Pancreas (tissue), 10 donors: ENCODE data around the gene NELFB. TPM values are rescaled to one million over a fixed set of nuclear protein-coding genes. Genes with fewer than 3 reads are reported as not detected.

Experiments used
- ATAC-seq, 4 donors: fragments of 200-7000 bp; cut with Tn5 transposase; one replicate each; pipeline versions ENCODE4 v1.8.0 to v1.9.1; 2020; ENCODE audit warnings: mild to moderate bottlenecking in 4 of 4, moderate library complexity in 4 of 4
- DNase-seq, 6 donors: peaks; one replicate each; pipeline ENCODE4 v3.0.0-alpha.2; 2020
- FAIRE-seq: peaks from 2 replicates; lab custom pipeline; 2012; peaks lifted over from hg19 to GRCh38; lab: Jason Lieb, UNC
- H3K27ac ChIP-seq, 4 donors: fragments of 200-600 bp; sonication (generic); 1 replicate in 3 of 4; 2 replicates in 1 of 4; pipeline versions ENCODE4 v1.5.0 to v1.8.0; 2020
- H3K27me3 ChIP-seq, 4 donors: fragments of 200-600 bp; one replicate each; pipeline ENCODE4 v1.8.0; 2021
- H3K36me3 ChIP-seq, 3 donors: fragments of 200-600 bp; sonication (generic) in 1 of 3; one replicate each; pipeline versions ENCODE4 v1.5.0 to v1.8.0; 2020 to 2021
- H3K4me1 ChIP-seq, 3 donors: fragments of 200-600 bp; one replicate each; pipeline ENCODE4 v1.8.0; 2021
- H3K4me3 ChIP-seq, 4 donors: fragments of 200-600 bp; sonication (generic) in 2 of 4; one replicate each; pipeline versions ENCODE4 v1.5.0 to v1.8.0; 2020 to 2021
- H3K9me3 ChIP-seq, 4 donors: fragments of 200-600 bp; one replicate each; pipeline ENCODE4 v1.8.0; 2021
- CTCF ChIP-seq, 4 donors: fragments of 200-600 bp; sonication (generic) in 3 of 4; IDR thresholded peaks; one replicate each; pipeline versions ENCODE4 v1.5.0 to v1.8.0; 2021; ENCODE audit warnings: antibody characterized with exemption in 4 of 4
- WGBS, 2 donors: extraction: QIAGEN DNeasy Blood & Tissue Kit; methylation state at CpG; one replicate each; pipeline ENCODE4 v1.1.7; 2013; 5-methylcytosine and 5-hydroxymethylcytosine counted together
- intact Hi-C, 3 donors: fragments of 100-400 bp; cut with DNase I; formaldehyde crosslinking; loops; one replicate each; pipeline versions ENCODE4 v1.11.1 to v1.14.2; 2022
- polyA plus RNA-seq, 2 donors: library from polyadenylated mRNA; stranded (reverse); fragments of 200-250 nt; gene quantifications; one replicate each; pipeline ENCODE4 v1.2.3, GENCODE V29; 2013
- total RNA-seq, 6 donors: library from RNA; stranded (reverse); fragmentation: NEBNext Ultra II Directional in 4 of 6; extraction: Animal tissue kit (Norgen Biotek cat#: 25700) in 4 of 6; gene quantifications; one replicate each; pipeline versions ENCODE4 v1.2.1 to v1.2.4, GENCODE V29; 2021 to 2023
- donor health status: healthy with polysubstance abuse.
- donor health status: DM: no; HTN: no; CAD: no; lungs with moderate emphysema.
- donor health status: DM: no; HTN: no; CAD: no.
- donor health status: control.
- donor health status: control.
- donor health status: Bipolar disorder and iron deficiency.
- donor health status: DM: yes; HTN: yes; CAD: no.
- donor health status: DM: no; HTN: no; CAD: no.
- donor health status: DM: no; HTN: no; CAD: no.
- donor health status: DM: yes; HTN: yes; CAD: no.

The NELFB gene
- total and polyA plus RNA-seq, 8 donors, result 22.3 to 34.2 (median 29.5) TPM

DNA sequence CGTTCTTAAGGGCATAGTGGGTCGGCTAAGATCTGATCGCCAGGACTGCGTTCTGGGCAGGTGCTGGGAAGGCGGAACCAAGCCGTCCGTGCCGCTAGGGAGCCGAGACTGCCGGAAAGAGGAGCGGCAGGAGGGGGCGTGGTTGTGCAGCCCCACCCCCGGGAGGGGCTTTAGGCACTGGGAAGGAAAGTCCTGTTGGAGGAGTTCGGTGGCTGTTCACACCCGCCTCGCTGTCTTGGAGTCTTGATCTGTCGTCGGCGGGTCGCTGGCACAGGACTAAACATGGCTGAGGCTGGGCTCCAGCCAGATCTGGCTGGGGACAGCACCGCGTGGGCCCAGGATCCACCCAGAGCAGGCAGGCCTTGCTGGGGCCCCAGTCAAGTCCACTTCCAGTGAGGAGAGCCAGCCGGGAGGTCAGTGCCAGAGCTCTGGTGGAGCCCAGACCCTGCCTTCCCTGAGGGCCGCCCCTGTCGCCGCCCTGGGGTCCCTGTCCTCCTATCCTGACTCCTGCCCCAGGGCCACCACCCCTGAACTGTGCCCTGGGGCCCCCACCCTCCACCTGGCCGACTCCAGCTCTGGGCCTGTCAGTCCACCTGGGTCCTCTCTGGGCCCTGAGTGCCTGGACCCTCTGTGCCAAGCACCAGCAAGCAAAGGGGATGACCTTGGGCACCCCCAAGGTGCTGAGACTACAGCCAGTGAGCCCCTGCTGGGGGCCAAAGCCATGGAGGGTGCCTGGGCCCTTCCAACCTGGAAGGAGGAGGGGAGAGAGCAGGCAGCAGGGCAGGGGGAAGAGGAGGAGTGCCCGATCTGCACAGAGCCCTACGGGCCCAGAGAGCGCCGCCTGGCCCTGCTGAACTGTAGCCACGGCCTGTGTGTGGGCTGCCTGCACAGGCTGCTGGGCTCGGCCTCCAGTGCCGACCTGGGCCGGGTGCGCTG is 37.6 kb upstream of the NELFB start:
- TF ChIP-seq CTCF (IDR thresholded peaks at IDR 0.05), result no peak
- no peak for FAIRE-seq
- Histone ChIP-seq H3K9me3 (no peaks in the 10 kb centered on the region), H3K4me1 (peaks cover under 1 to 5% (median 2%) of the 10 kb centered on the region in 3 donors), H3K4me3 (peak overlapping the region; percentile 18 to 50 (median 34)), H3K27me3 (no peaks in the 10 kb centered on the region), H3K27ac (peak overlapping the region; percentile 70 to 76 (median 72)), H3K36me3 (no peaks in the 10 kb centered on the region)
- peak; percentile 84 to 96 (median 90) for DNase-seq
- ATAC-seq, result peak; percentile 66 to 84 (median 79)
- WGBS, 2 donors, result 41 to 56% methylated on average over 34 to 36 of the region's 36 CpGs
- intact Hi-C loops, result no loop called here

GRCh38 chr9:137218212-137218753 is 36.8 kb upstream of the NELFB start:
- H3K27me3 ChIP-seq, result no peaks in the 10 kb centered on the region
- FAIRE-seq (no peak), ATAC-seq (peak in 1 of 4 donors; percentile 6), DNase-seq (peak in 1 of 6 donors; percentile 57)
- H3K27ac ChIP-seq, result peak overlapping the region; percentile 70 to 76 (median 72)
- no peaks in the 10 kb centered on the region for H3K36me3 ChIP-seq
- TF ChIP-seq CTCF (IDR thresholded peaks at IDR 0.05), result no peak
- WGBS, 2 donors, result 68 to 71% methylated on average over 18 to 30 of the region's 30 CpGs
- no peaks in the 10 kb centered on the region for H3K9me3 ChIP-seq
- peak overlapping the region; percentile 7 to 50 (median 34) for H3K4me3 ChIP-seq
- peaks cover 6 to 12% (median 7%) of the 10 kb centered on the region in 3 donors for H3K4me1 ChIP-seq
- intact Hi-C loops, result no loop called here

DNA sequence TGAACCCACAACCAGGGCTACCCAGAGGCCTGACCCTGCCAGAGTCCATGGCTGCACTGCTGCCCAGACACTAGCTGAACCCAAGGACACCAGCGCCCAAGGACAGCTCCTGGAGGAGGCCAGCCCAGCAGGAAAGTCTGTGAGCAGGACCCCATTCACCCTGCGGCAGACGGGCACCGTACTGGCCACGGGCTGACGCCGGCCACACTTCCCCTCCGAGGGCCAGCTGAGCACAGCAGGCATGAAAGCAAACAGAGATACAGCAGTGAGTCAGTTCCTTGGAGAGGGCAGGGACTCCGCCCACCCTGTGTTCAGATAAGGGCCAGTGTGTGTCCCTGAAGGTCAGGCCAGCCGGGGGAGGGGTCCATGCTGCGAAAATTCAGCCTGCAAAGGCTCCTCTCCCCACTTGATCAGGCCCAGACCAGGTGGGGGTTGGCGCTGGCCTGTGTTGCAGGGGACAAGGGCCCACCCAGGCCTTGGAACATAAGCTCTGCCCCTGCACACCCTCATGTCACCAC is 36.3 kb upstream of the NELFB start:
- Histone ChIP-seq H3K4me1 (peaks cover 6 to 12% (median 7%) of the 10 kb centered on the region in 3 donors), H3K27ac (peak overlapping the region; percentile 70 to 76 (median 72)), H3K27me3 (no peaks in the 10 kb centered on the region), H3K36me3 (no peaks in the 10 kb centered on the region), H3K9me3 (no peaks in the 10 kb centered on the region), H3K4me3 (peak overlapping the region in 2 of 4 donors; percentile 46 to 50)
- TF ChIP-seq CTCF (IDR thresholded peaks at IDR 0.05), result no peak
- DNase-seq, result peak in 4 of 6 donors; percentile 81 to 89 (median 88)
- ATAC-seq, result peak; percentile 54 to 66 (median 63)
- FAIRE-seq, result no peak
- 27% methylated on average over 12 of the region's 12 CpGs for WGBS, 2 donors
- intact Hi-C loops, result no loop called here

DNA sequence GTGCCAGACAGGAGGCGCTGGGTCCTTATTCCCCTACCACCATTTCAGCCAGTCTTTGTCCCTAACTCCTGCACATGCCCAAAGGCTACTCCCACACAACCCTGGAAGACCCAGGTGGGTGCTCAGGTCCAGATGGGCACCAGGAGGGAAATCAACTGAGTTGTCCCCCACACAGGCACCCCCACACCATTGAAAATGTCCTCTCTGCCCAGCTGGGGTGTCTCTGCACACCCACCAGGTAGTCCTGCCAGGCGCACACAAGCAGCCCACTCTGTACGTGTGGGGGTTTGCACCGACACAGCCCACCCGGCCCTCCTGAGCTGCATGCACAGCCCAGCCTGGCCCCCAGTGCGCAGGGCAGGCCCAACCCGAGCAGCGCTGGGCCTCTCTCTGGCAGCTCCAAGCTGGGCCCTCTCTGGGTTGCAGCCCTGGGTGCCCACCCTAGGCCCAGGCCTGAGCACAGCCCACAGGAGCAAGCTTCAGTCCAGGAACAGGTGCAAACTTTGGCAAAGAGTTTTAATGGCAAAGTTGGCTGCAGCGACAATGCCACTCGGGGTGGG is 35.3 kb upstream of the NELFB start:
- Histone ChIP-seq H3K9me3 (no peaks in the 10 kb centered on the region), H3K27me3 (no peaks in the 10 kb centered on the region), H3K36me3 (no peaks in the 10 kb centered on the region), H3K4me3 (no peak overlapping the region), H3K27ac (no peak overlapping the region), H3K4me1 (peaks cover 6 to 12% (median 7%) of the 10 kb centered on the region in 3 donors)
- 89 to 92% methylated on average over 10 of the region's 10 CpGs for WGBS, 2 donors
- intact Hi-C loops, result no loop called here
- TF ChIP-seq CTCF (IDR thresholded peaks at IDR 0.05), result no peak
- ATAC-seq (no peak), DNase-seq (peak in 1 of 6 donors; percentile 49), FAIRE-seq (no peak)
